ENCODE data around the gene MRPL28.
"Not testable (repeated sequence)": the region's sequence is repeated elsewhere in the genome, so short reads cannot be mapped to it uniquely, and the experiment has no call there.

MRPL28 gene

GRCh38 chr16:389352-389751 lies 19.0 kb upstream of the MRPL28 start:
- no peak for DNase-seq

- DNase-seq = not testable (repeated sequence)
These were observed 17.7 kb upstream of the MRPL28 start for GRCh38 chr16:387761-388666.

DNA sequence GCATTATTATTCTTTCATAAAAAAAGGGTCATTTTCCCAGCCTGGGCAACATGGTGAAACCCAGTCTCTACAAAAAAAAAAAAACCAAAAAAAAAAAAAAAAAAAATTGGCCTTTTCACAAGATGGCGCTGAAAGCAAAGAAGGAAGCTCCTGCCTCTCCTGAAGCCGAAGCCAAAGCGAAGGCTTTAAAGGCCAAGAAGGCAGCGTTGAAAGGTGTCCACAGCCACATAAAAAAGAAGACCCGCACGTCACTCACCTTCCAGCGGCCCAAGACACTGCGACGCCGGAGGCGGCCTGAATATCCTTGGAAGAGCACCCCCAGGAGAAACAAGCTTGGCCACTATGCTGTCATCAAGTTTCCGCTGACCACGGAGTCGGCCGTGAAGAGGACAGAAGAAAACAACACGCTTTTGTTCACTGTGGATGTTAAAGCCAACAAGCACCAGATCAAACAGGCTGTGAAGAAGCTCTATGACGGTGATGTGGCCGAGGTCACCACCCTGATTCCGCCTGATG lies 16.4 kb upstream of the MRPL28 start:
- no peak for DNase-seq

- no peak for DNase-seq
These were observed 13.2 kb upstream of the MRPL28 start for GRCh38 chr16:383326-384051.

DNA sequence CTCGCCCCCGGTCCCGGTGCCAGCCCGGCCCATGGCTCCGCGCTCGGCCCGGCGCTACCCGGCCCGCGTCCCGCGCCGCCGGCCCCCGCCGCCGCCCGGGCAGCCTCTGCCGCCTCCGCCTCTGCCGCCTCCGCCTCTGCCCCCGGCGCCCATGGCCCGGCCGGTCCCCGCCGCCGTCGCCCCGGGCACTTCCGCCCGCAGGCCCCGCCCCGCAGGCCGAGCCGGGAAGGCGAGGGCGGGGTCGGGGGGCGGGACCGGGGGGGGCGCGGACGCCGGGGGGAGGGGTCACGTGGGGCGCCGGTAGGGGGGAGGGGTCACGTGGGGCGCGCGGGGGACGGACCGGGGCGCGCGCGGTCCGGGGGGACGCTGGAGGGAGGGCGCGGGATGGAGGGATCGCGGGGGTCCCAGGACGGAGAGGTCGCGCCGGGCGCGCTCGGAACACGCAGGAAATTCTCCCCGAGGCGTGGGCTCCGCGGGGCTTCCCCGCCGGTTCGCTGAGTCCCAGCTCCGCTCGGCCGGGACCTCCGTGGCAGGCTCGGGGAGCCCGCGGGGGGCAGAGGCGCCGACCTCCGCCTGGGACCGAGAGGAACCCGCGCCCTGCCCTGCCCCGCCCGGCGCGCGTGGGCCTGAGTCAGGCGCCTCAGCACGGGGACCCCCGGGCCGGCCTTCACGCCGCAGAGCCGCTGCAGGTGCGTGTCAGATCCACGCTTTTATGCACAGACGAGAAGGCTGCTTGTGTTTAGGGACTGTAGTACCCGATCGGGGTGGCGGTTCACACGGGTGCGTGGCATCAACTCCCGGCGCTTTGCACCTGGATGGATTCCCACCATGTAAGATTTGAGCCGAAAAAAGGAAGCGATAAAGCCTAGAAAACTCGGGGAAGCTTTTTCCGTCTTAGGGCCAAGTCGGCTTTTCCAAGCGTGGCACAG lies 11.7 kb upstream of the MRPL28 start, which contains the start of gene PGAP6:
Gene PGAP6, minus strand, starts transcription at position 190 of the 929 bp plus-strand sequence. Its CDS starts 157 bp downstream, at position 33.
- peak; percentile 77 for DNase-seq

GRCh38 chr16:381012-381788 lies 10.9 kb upstream of the MRPL28 start:
- DNase-seq = peak; percentile 47

- no peak for DNase-seq
These were observed 10.3 kb upstream of the MRPL28 start for GRCh38 chr16:380762-381011.

GRCh38 chr16:379961-380761 lies 9.8 kb upstream of the MRPL28 start:
- DNase-seq = no peak

DNA sequence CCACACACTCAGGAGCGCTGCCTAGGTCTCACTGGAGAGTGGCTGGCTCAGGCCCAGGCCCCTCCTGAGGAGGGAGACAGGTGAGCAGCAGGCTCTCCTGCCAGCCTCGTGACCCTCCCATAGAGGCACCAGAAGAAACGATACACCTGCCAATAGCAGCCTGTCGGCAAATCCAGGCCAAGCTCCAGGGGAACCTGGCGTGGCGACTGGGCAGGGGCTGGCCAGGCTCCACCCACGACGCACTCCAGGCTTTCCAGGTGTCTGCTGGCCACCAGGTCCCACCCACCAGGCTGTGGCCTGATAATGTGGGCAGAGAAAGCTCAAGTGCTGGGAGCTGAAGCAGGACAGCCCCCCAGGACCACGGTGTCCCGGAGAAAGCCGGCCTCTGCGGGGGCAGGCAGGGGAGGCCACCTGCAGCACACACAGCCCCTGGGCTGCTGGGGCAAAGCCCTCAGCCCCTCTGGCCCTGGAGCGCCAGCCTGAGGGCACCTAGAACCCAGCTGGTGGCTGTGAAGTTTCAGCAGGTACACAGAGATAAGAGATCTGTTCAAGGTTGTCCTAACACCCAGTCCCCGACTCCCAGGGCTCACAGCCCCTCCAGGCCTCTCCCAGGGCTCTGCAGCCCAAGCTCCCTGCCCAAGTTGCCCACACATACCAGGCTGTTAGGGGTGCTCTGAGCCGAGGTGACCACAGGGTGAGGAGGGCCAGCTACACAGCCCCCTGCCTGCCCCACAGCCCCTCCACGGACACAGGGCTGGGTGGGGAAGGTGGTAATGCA lies 9.0 kb upstream of the MRPL28 start:
- DNase-seq = peak; percentile 96

DNA sequence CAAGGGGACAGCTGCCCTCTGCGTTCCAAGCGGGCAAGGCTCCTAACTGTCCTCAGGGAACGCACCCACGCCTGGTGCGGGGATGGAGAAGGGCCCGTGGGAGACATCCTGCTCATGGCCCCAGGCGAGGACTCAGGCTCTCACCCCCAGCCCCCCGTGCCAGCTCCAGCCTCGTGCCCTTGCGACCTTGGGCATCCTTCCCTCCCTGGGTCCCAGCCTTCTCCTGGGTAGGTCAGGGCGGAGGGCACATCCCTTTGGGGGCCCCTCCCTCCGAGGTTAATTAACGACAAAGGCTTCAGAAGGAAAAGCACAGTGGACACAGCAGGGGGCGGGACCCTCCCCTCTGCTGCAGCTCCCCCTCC lies 8.5 kb upstream of the MRPL28 start:
- DNase-seq = no peak

DNA sequence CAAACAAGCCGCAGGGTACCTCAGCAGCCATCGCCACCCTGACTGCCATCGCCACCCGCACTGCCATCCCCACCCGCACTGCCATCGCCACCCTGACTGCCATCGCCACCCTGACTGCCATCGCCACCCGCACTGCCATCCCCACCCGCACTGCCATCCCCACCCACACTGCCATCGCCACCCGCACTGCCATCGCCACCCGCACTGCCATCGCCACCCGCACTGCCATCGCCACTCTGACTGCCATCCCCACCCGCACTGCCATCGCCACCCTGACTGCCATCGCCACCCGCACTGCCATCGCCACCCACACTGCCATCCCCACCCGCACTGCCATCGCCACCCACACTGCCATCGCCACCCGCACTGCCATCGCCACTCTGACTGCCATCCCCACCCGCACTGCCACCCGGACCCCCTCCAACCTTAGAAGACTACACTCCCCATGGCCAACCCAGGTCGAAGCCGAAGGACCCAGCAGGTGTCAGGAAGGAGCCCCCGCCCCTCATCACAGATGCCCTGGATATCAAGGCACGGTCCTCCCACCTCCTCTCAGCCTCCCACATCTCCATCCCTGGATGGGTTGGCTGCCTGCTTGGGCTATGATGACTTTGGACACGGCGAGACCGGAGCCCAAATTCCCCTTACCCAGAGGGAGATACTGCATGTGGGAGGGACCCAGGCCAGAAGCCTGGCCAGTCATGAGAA lies 7.9 kb upstream of the MRPL28 start:
- not testable (repeated sequence) for DNase-seq

DNA sequence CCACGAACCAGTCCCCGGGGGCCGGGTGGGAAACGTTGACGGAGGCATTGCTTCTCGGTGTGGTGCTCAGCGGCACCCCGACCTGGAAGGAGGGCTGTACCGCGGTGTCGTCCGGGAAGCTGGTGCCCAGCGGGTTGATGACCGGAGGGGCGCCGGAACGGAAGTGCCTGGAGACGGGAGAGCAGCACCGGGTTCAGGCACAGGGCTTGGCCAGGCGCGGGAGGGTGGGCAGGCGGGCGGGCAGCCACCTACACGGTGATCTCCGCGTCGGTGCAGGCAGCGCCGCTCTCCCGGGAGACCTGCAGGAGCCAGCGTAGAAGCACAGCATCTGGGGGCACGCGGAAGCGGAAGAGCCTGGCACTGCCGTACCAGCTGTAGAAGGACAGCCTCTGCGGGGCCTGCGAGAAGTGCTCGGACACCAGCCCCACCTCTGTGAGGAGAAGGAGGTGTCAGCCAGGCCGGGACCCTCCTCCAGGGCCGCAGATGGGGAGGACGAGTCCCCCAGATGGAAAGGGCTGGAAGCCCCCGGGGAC lies 7.1 kb upstream of the MRPL28 start:
- no peak for DNase-seq

DNA sequence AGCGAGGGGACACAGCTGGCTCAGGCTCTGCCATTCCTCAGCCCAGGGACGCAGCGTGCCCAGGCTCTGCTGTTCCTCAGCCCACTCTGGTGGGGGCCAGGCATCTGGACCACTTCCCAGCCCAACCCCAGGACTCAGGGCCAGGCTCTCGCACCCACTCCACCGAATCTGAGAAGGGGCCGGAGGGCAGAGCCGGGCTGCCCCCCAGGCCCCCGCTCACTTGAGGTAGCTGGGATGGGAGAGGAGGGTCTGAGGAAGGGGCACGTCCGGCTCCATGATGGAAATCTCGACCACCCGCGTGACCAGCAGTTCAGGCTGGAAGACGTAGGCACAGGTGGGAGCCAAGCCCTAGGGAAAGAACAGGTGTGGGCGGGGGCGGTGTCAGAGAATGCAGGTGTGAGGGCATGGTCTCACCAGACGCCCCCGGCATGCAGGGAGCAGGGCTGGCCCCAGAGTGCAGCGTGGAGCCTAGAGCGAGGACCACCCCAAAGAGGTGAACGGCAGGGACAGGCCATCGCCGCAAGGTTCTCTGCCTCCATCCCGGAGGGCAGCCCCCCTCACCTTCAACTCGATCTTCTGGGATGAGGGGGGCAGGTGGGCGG lies 6.6 kb upstream of the MRPL28 start:
- DNase-seq = no peak

GRCh38 chr16:375927-376816 lies 5.8 kb upstream of the MRPL28 start:
- no peak for DNase-seq

GRCh38 chr16:375212-375611 lies 4.9 kb upstream of the MRPL28 start:
- DNase-seq = no peak

- DNase-seq = no peak
These were observed 4.2 kb upstream of the MRPL28 start for GRCh38 chr16:374616-374926.

- DNase-seq = no peak
These were observed 3.7 kb upstream of the MRPL28 start for GRCh38 chr16:373848-374615.

All from NCI-H345 (cell line).